ENCODE results near the gene OR5H2. TPM values are rescaled to one million over a fixed set of nuclear protein-coding genes. Genes with fewer than 3 reads are reported as not detected.

OR5H2 gene
- total RNA-seq (2021; fragmentation: NEBNext Ultra II Directional; extraction: Animal tissue kit (Norgen Biotek cat#: 25700)): not detected in 2 replicates
- polyA plus RNA-seq (2011; rRNA removed): not detected in 2 replicates
- polyA plus RNA-seq (2011; cell fraction: cytosol; rRNA removed): not detected
- not detected for polyA plus RNA-seq (2011; cell fraction: nucleus; rRNA removed)
- not detected in 4 replicates for polyA plus RNA-seq (2012, experiment 1 of 2)
- not detected for polyA plus RNA-seq (2012, experiment 2 of 2)
- not detected for polyA plus RNA-seq (2013, experiment 1 of 2)
- not detected for polyA plus RNA-seq (2013, experiment 2 of 2)
- polyA minus RNA-seq (2011; rRNA and poly(A)+ RNA removed): 0.39 TPM in 1 of 2 replicates, not detected in the other
- polyA minus RNA-seq (2011; cell fraction: cytosol; rRNA and poly(A)+ RNA removed): not detected
- polyA minus RNA-seq (2011; cell fraction: nucleus; rRNA and poly(A)+ RNA removed): 0.70 TPM
- long read RNA-seq, experiment 1: 0 reads
- long read RNA-seq, experiment 2: 0 reads

GRCh38 chr3:98282205-98282604, at the start of gene OR5H2:
TSS of gene OR5H2 (plus strand) at chr3:98282505. CDS start at chr3:98282903, 398 bp downstream.
- Histone ChIP-seq H3K9ac (replicated peaks in 1 of 4; ENCODE audit: extremely low read depth in 1 of 4, low read depth in 3 of 4, low read length in 3 of 4) (no peak within 1 kb of the TSS), H3K4me3 (ENCODE audit: extremely low read depth in 1 of 4, insufficient read depth in 2 of 4, low read depth in 3 of 4, low read length in 4 of 4) (no peak within 1 kb of the TSS), H3K23ac (ENCODE audit: insufficient read length) (no peak within 1 kb of the TSS), H2BK5ac (ENCODE audit: low read depth, low read length) (no peak within 1 kb of the TSS), H3K4ac (replicated peaks; ENCODE audit: insufficient read length, low read depth, low read length) (no peak within 1 kb of the TSS), H4K91ac (replicated peaks; ENCODE audit: insufficient read length, low read length) (no peak within 1 kb of the TSS), H2BK12ac (ENCODE audit: low read depth, low read length) (no peak within 1 kb of the TSS), H3K27me3 (replicated peaks in 1 of 4; ENCODE audit: control insufficient read depth in 3 of 4, extremely low read depth in 1 of 4, insufficient read depth in 3 of 4, low read length in 3 of 4) (peaks cover 0 to 1% (median 0%) of the 10 kb centered on the region in 4 experiments; a peak in 1 of 7 replicates), H2BK20ac (ENCODE audit: low read length) (no peak within 1 kb of the TSS), H3K27ac (ENCODE audit: low read depth, low read length) (no peak within 1 kb of the TSS), H3K79me2 (ENCODE audit: control insufficient read depth in 1 of 2, insufficient read depth in 2 of 2, low read length in 2 of 2) (no peaks in the 10 kb centered on the region), H3K23me2 (ENCODE audit: low read depth, low read length) (no peaks in the 10 kb centered on the region), H4K20me1 (replicated peaks in 1 of 2; ENCODE audit: control insufficient read depth in 1 of 2, insufficient read depth in 2 of 2, low read length in 2 of 2) (no peaks in the 10 kb centered on the region), H3K36me3 (ENCODE audit: control insufficient read depth in 2 of 4, insufficient read depth in 4 of 4, low read length in 3 of 4) (no peaks in the 10 kb centered on the region), H3K14ac (ENCODE audit: insufficient read length) (no peak within 1 kb of the TSS), H3K4me1 (replicated peaks in 1 of 4; ENCODE audit: control insufficient read depth in 3 of 4, insufficient read depth in 4 of 4, low read length in 3 of 4) (peaks cover 0 to 6% (median 0%) of the 10 kb centered on the region in 4 experiments; a peak in 1 of 7 replicates), H4K5ac (ENCODE audit: insufficient read length, low read depth, low read length) (no peak within 1 kb of the TSS), H3K9me3 (ENCODE audit: insufficient read depth in 2 of 2, low read depth in 1 of 2, low read length in 1 of 2) (no peaks in the 10 kb centered on the region), H3K18ac (ENCODE audit: extremely low read depth, low read length) (no peak within 1 kb of the TSS), H3K79me1 (ENCODE audit: low read depth, low read length) (no peaks in the 10 kb centered on the region), H4K8ac (ENCODE audit: extremely low read depth, insufficient read depth, low read length) (no peak within 1 kb of the TSS), H2AK5ac (ENCODE audit: low read depth, low read length) (no peak within 1 kb of the TSS), H3K56ac (replicated peaks; ENCODE audit: insufficient read length, low read depth, low read length) (no peak within 1 kb of the TSS), H2BK120ac (replicated peaks; ENCODE audit: low read depth, low read length) (no peak within 1 kb of the TSS), H2BK15ac (ENCODE audit: low read length) (no peak within 1 kb of the TSS), H3K4me2 (ENCODE audit: insufficient read depth in 1 of 2, low read depth in 2 of 2, low read length in 2 of 2) (no peak within 1 kb of the TSS), H2AFZ (ENCODE audit: low read length) (no peak within 1 kb of the TSS)
- CTCF ChIA-PET (ENCODE audit: partially characterized antibody): no interaction called here
- 89% methylated on average over 2 of the region's 2 CpGs; no CpG with 5 or more reads in 1 of the 2 experiments for WGBS, 2 experiments (ENCODE audit: extremely low coverage in 1 of 2, insufficient coverage in 1 of 2, insufficient read length in 1 of 2, insufficient replicate concordance in 2 of 2, low coverage in 1 of 2, low lambda C conversion rate in 2 of 2, missing lambda C conversion rate in 1 of 2)
- FAIRE-seq (no peak), DNase-seq (ENCODE audit: low read depth in 1 of 2, low spot score in 2 of 2) (no peak)
- POLR2A ChIA-PET (ENCODE audit: partially characterized antibody): interaction anchor here (0.7 kb wide), 1 partner anchor 9 kb away, joined by 3 read pairs; no protein-coding TSS in a partner anchor
- TF ChIP-seq ASH2L (IDR thresholded peaks at IDR 0.05; ENCODE audit: low read length) (no peak), RAD21 (IDR thresholded peaks at IDR 0.05 in 1 of 2, conservative IDR thresholded peaks at IDR 0.05 in 1 of 2; ENCODE audit: low read depth in 2 of 2, low read length in 2 of 2) (no peak), SRF (IDR thresholded peaks at IDR 0.05; ENCODE audit: low read depth, low read length) (no peak)
